HG03280 (cell line): ENCODE measurements around the gene PILRA.

ENCODE experiments used
- ATAC-seq: cut with Tn5 transposase; IDR thresholded peaks from one replicate; pipeline ENCODE4 v1.9.1; 2021; ENCODE audit warnings: mild to moderate bottlenecking, moderate library complexity; ENCODE audit not compliant: unreplicated experiment

PILRA gene

GRCh38 chr7:100406767-100407166 lies 33.5 kb downstream of the PILRA start:
- ATAC-seq, result no peak

DNA sequence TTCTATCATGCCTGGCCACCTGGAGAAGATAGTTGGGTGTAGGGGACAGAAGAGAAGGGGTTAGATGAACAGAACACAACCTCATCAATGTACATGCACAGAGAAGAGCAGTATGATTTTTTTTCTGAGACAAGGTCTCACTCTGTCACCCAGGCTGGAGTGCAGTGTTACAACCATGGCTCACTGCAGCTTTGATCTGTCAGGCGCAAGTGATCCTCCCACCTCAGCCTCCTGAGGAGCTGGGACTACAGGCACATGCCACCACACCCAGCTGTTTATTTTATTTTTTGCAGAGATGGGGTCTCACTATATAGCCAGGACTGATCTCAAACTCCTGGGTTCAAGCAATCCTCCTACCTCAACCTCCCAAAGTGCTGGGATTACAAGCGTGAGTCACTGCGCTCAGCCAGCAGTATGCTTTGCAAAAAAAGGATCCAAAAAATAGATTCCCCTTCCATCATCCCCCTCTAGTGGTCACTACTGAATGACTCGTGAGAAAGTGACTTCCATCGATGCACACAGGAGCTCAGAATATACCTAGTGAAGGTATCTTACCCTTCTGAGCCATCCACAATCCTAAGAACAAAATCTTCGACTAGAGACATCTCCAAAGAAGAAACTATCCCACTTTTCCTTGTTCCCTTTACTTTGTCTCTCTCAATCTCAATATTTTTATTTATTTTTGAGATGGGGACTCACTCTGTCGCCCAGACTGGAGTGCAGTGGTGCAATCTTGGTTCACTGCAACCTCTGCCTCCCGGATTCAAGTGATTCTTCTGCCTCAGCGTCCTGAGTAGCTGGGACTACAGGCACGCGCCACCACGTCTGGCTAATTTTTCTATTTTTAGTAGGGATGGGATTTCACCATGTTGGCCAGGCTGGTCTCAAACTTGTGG lies 34.2 kb downstream of the PILRA start:
- ATAC-seq, result no peak

DNA sequence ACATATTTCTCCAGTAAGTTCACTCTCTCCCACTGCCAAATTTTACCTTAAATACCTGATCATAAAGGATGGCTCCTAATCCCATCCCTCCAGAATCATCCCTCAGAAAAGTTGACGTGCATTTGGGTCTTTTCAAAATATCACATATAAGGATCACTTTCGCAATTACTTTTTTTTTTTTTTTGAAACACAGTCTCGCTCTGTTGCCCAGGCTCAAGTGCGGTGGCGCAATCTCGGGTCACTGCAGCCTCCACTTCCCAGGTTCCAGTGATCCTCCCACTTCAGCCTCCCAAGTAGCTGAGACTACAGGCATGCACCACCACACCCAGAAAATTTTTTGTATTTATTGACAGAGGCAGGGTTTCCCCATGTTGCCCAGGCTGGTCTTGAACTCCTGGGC lies 37.8 kb downstream of the PILRA start:
- no peak for ATAC-seq

- ATAC-seq, result no peak
Observed at GRCh38 chr7:100413346-100413745, 40.1 kb downstream of the PILRA start.

GRCh38 chr7:100413889-100414288 lies 40.6 kb downstream of the PILRA start:
- no peak for ATAC-seq

- ATAC-seq, result no peak
Observed at GRCh38 chr7:100415448-100415847, 42.2 kb downstream of the PILRA start.

- ATAC-seq, result no peak
Observed at GRCh38 chr7:100418930-100419659, 45.8 kb downstream of the PILRA start.

GRCh38 chr7:100419660-100420226 lies 46.5 kb downstream of the PILRA start:
- no peak for ATAC-seq

DNA sequence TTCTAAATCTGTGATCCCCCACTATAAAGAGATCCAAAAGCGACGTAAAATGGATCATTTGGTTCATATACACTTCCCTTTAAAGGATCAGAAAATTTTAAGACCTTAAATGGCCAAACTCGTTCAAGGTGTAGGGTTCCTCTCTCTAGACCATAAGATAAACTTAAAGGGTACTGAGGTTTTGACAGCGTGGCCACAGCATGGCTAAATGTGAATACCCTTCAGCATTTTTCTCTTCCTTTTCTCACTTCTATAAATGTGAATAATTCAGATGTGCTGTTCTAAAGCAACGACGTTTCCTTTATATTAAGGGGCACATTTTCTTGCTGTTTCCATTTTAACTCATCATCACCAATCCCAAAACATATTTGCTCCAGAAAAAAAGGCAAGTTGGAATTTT lies 50.0 kb downstream of the PILRA start:
- ATAC-seq, result no peak

- no peak for ATAC-seq
Observed at GRCh38 chr7:100425347-100425746, 52.1 kb downstream of the PILRA start.

- ATAC-seq, result no peak
Observed at GRCh38 chr7:100426516-100426915, 53.2 kb downstream of the PILRA start.

DNA sequence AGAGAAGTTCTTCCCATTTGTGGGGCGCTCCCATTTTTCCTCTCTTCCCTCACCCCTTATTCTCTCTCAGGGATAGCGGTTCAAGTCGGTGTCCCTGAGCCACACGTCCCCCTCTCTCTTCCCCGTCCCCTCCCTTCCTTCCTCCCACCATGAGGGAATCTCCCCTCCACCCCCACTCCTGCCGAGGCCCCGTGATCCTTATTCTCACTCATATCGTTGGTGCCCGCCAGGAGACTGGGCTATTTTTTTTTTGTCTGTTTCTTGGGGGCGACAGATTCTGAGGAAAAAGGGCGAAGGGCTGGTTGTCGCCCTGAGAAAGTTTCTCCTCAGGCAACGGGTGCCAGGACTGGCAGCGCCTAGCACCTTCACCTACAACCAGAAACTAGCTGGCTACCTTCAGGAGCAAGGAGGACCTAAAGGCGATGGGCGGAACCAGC lies 54.5 kb downstream of the PILRA start:
- ATAC-seq, result no peak

- peak; percentile 51 for ATAC-seq
Observed at GRCh38 chr7:100428199-100428966, 55.1 kb downstream of the PILRA start, which contains the start of gene ZCWPW1. TSS of gene ZCWPW1 (minus strand) at chr7:100428703. CDS start at chr7:100420649, 8,054 bp downstream.

DNA sequence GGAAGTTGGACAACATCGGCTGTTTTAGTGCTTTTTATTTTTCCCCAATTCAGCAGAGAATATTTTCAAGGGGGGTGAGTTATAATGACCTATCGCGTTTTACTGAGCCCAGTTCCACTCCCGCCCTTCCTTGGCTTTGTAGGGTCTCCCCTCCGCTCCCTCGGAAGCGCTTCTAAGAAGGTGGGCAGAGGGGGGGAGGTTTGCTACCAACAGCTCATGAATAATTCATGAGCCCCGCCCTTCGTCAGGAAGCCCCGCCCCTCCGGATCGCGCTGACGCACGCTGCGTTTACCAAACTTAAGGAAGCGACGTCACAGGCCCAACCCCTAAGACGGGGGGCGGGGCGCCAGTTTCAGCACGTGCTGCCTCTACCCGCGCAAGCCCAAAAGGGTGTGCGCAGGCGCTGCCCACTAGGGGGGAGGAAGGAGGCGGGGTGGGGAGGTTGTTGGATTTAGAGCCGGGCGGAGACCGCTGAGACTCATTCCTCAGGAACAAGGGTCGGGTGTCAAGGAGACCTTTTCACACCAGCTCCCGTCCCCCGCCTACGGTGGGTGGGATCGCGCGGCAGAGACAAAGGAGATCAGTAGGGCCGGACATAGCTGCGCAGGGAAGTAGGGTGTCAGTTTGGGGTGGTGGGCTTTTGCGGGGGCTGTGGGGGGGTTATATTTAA lies 55.8 kb downstream of the PILRA start:
- peak; percentile 46 for ATAC-seq

- peak; percentile 33 for ATAC-seq
Observed at GRCh38 chr7:100429637-100430492, 56.6 kb downstream of the PILRA start, which contains the start of gene MEPCE. TSS of gene MEPCE (plus strand) at chr7:100429831. CDS start at chr7:100430019, 188 bp downstream.

GRCh38 chr7:100430493-100431285 lies 57.4 kb downstream of the PILRA start:
- no peak for ATAC-seq

DNA sequence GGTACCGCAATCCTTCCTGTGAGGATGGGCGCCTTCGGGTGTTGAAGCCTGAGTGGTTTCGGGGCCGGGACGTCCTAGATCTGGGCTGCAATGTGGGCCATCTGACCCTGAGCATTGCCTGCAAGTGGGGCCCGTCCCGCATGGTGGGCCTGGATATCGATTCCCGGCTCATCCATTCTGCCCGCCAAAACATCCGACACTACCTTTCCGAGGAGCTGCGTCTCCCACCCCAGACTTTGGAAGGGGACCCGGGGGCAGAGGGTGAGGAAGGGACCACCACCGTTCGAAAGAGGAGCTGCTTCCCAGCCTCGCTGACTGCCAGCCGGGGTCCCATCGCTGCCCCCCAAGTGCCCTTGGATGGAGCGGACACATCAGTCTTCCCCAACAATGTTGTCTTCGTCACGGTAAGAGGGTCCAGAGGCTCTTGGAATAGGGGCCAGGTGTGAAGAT lies 58.0 kb downstream of the PILRA start:
- ATAC-seq, result no peak

DNA sequence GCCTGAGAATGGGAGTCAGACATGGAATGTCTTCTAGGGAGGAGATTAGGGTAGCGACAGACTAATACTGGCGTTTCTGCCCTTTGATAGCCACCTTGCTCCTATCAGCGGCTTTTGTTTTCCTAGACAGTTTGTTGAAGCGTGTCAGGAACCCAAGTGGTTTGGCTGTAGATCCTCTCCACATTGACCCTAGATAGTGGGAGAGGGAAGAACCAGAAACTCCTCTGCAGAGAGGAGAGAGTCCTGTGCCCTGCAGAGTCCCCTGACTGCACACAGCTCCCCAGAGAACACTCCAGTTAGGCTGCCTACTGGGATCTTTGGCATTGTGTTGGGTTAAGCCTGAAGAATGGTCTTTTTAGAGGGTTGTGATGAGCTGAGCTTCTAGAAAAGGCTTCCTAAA lies 58.8 kb downstream of the PILRA start:
- no peak for ATAC-seq
